ENCODE measurements around the gene GRM8. TPM values are rescaled to one million over a fixed set of nuclear protein-coding genes. Genes with fewer than 3 reads are reported as not detected.

Gene GRM8
- total and polyA plus RNA-seq, 10 of the 15 experiments (the other 5 are each of a cell fraction or from before 2014, with no cell fraction given) = 0.33 to 7.1 (median 0.45) TPM; not detected in 2

- intact Hi-C loops (cut with micrococcal nuclease; ENCODE audit: unreplicated experiment) = no loop called here
- FAIRE-seq = no peak
- RAD21 ChIA-PET (ENCODE audit: unreplicated experiment) = no interaction called here
These were observed 37.4 kb upstream of the GRM8 start for GRCh38 chr7:127290116-127290655.

More at GRCh38 chr7:127290116-127290655, 37.4 kb upstream of the GRM8 start:
- CTCF ChIA-PET = no interaction called here
- H3K79me2 ChIP-seq (ENCODE audit: control insufficient read depth, insufficient read depth, low read length) = no peaks in the 10 kb centered on the region
- POLR2A ChIA-PET = no interaction called here
- no peak for TF ChIP-seq ZZZ3 (IDR thresholded peaks at IDR 0.05; ENCODE audit: control insufficient read depth, insufficient read length, low read depth)
- no peak for TF ChIP-seq E2F4 (IDR thresholded peaks at IDR 0.05; ENCODE audit: low read depth, low read length)
- TF ChIP-seq FOXK2 (IDR thresholded peaks at IDR 0.05) = no peak
- TF ChIP-seq TAF1 (IDR thresholded peaks at IDR 0.05; ENCODE audit: borderline replicate concordance, low read depth, low read length) = no peak
- TF ChIP-seq MLLT1 (IDR thresholded peaks at IDR 0.05) = no peak
- no peak for TF ChIP-seq MXI1 (IDR thresholded peaks at IDR 0.05; ENCODE audit: low read depth, low read length)
- TF ChIP-seq SMC3 (IDR thresholded peaks at IDR 0.05; ENCODE audit: borderline replicate concordance, low read length) = no peak
- TF ChIP-seq YBX1 (IDR thresholded peaks at IDR 0.05) = no peak
- TF ChIP-seq EED (IDR thresholded peaks at IDR 0.05; ENCODE audit: low read depth) = no peak
- TF ChIP-seq RELB (IDR thresholded peaks at IDR 0.05; ENCODE audit: low read depth) = no peak
- no peak for TF ChIP-seq BMI1 (IDR thresholded peaks at IDR 0.05; ENCODE audit: borderline replicate concordance)
- no peak overlapping the region for H3K4me2 ChIP-seq (ENCODE audit: control insufficient read depth, insufficient read depth)
- no peak for DNase-seq (ENCODE audit: low read depth, low spot score)
- no peak overlapping the region for H3K27ac ChIP-seq (ENCODE audit: control insufficient read depth, insufficient read depth)
- no peaks in the 10 kb centered on the region for H3K36me3 ChIP-seq (ENCODE audit: control insufficient read depth in 2 of 2, insufficient read depth in 2 of 2, low read length in 1 of 2)
- SMC1A ChIA-PET (ENCODE audit: uncharacterized antibody, unreplicated experiment) = no interaction called here
- H3K9ac ChIP-seq (ENCODE audit: control insufficient read depth, insufficient read depth, low read length) = no peak overlapping the region
- no peak overlapping the region for H3K4me3 ChIP-seq
- H3K4me1 ChIP-seq (ENCODE audit: control insufficient read depth, insufficient read depth, low read length) = no peaks in the 10 kb centered on the region
- in situ Hi-C loops (cut with MboI) = no loop called here
- H3K27me3 ChIP-seq (replicated peaks in 1 of 2; ENCODE audit: control insufficient read depth in 2 of 2, insufficient read depth in 2 of 2, low read length in 1 of 2) = no peaks in the 10 kb centered on the region
- H2AFZ ChIP-seq (ENCODE audit: control insufficient read depth, low read depth, low read length) = no peak overlapping the region
- no peaks in the 10 kb centered on the region for H3K9me3 ChIP-seq (replicated peaks; ENCODE audit: control insufficient read depth, insufficient read depth, low read length)
- no peak for ATAC-seq
- H4K20me1 ChIP-seq (ENCODE audit: control insufficient read depth, insufficient read depth) = no peaks in the 10 kb centered on the region
- WGBS (ENCODE audit: insufficient coverage, insufficient replicate concordance, low lambda C conversion rate, missing lambda C conversion rate) = 14% methylated on average over 5 of the region's 5 CpGs
- BruUV-seq (replicated peaks) = no TSS peak

Measured in GM12878 (cell line).